ENCODE data around the gene POU2F1. TPM values are rescaled to one million over a fixed set of nuclear protein-coding genes. Genes with fewer than 3 reads are reported as not detected.

The POU2F1 gene
- total and polyA plus RNA-seq, 2 donors (not counting 1 experiment from before 2014, with no cell fraction given), result 5.2 to 48.8 TPM

GRCh38 chr1:167305706-167306277 lies 85.1 kb downstream of the POU2F1 start:
- H3K27ac ChIP-seq (ENCODE audit: low read length in 2 of 2), result no peak overlapping the region
- no peak overlapping the region for H2AFZ ChIP-seq (ENCODE audit: insufficient read depth, low read depth, low read length, poor library complexity, severe bottlenecking)
- no peak overlapping the region for H3K4me3 Mint-ChIP-seq
- H3K27me3 ChIP-seq (replicated peaks in 1 of 4; ENCODE audit: control extremely low read depth in 1 of 4, control insufficient read depth in 3 of 4, insufficient read depth in 4 of 4, low read length in 3 of 4), result no peaks in the 10 kb centered on the region
- H3K4me3 ChIP-seq (ENCODE audit: control extremely low read depth in 1 of 5, extremely low read depth in 1 of 5, insufficient read depth in 1 of 5, low read depth in 2 of 5, low read length in 4 of 5), result no peak overlapping the region
- H3K4me1 Mint-ChIP-seq, result peaks cover 18% of the 10 kb centered on the region
- no peaks in the 10 kb centered on the region for H3K27me3 Mint-ChIP-seq
- H3K27ac Mint-ChIP-seq, result no peak overlapping the region
- H3K36me3 ChIP-seq (replicated peaks in 1 of 2; ENCODE audit: control extremely low read depth in 1 of 2, control insufficient read depth in 1 of 2, extremely low read depth in 1 of 2, insufficient read depth in 2 of 2, low read length in 1 of 2), result no peaks in the 10 kb centered on the region
- H3K4me1 ChIP-seq (ENCODE audit: control insufficient read depth in 2 of 2, insufficient read depth in 2 of 2, low read length in 2 of 2), result no peaks in the 10 kb centered on the region
- ChIA-PET POLR2A (no interaction called here), CTCF (no interaction called here)
- H3K9ac ChIP-seq (ENCODE audit: low read length), result no peak overlapping the region
- H3K9me3 ChIP-seq (ENCODE audit: control extremely low read depth in 1 of 3, control insufficient read depth in 2 of 3, insufficient read depth in 1 of 3, low read length in 2 of 3), result no peaks in the 10 kb centered on the region
- H4K20me1 ChIP-seq (ENCODE audit: control insufficient read depth, insufficient read depth, low read length, poor library complexity, severe bottlenecking), result peaks cover 5% of the 10 kb centered on the region
- ATAC-seq (ENCODE audit: low read depth), result no peak
- intact Hi-C loops (cut with micrococcal nuclease), result loop anchor here (5.0 kb wide), 1 partner anchor 37 kb away; no protein-coding TSS in a partner anchor
- H3K79me2 ChIP-seq (ENCODE audit: control insufficient read depth, insufficient read depth, low read length), result peaks cover 48% of the 10 kb centered on the region
- no peak overlapping the region for H3K4me2 ChIP-seq (replicated peaks; ENCODE audit: low read depth, low read length, poor library complexity, severe bottlenecking)
- no peak for DNase-seq
- H3K9me3 Mint-ChIP-seq (ENCODE audit: insufficient read depth), result no peaks in the 10 kb centered on the region
- no CpG with 5 or more reads among the region's 2 CpGs for WGBS (ENCODE audit: insufficient coverage)
- TF ChIP-seq EZH2 (IDR thresholded peaks at IDR 0.05; ENCODE audit: borderline replicate concordance, insufficient read depth, low read depth, low read length, poor library complexity, severe bottlenecking), result no peak

DNA sequence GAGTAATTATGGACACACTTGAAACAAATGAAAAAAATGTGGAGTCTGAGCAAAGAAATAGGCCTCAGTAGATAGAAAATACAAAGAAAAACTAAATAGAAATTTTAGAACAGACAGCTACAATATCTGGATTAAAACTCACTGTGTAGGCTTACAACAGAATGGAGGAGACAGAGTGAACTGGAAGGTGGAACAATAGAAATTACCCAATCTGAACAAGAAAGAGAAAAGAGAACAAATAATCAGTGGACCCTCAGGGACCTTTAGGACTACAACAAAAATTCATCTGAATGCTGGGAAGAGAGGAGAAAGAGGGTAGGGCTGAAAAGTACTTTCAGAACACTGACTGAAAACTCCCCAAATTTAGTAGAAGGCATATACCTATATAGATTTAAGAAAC lies 90.0 kb downstream of the POU2F1 start:
- Histone ChIP-seq H3K9ac (ENCODE audit: low read length) (no peak overlapping the region), H2AFZ (ENCODE audit: insufficient read depth, low read depth, low read length, poor library complexity, severe bottlenecking) (no peak overlapping the region), H3K4me1 (ENCODE audit: control insufficient read depth in 2 of 2, insufficient read depth in 2 of 2, low read length in 2 of 2) (no peaks in the 10 kb centered on the region), H3K4me2 (replicated peaks; ENCODE audit: low read depth, low read length, poor library complexity, severe bottlenecking) (no peak overlapping the region), H3K4me3 (ENCODE audit: control extremely low read depth in 1 of 5, extremely low read depth in 1 of 5, insufficient read depth in 1 of 5, low read depth in 2 of 5, low read length in 4 of 5) (no peak overlapping the region), H3K27ac (ENCODE audit: low read length in 2 of 2) (no peak overlapping the region), H3K27me3 (replicated peaks in 1 of 4; ENCODE audit: control extremely low read depth in 1 of 4, control insufficient read depth in 3 of 4, insufficient read depth in 4 of 4, low read length in 3 of 4) (no peaks in the 10 kb centered on the region), H3K9me3 (ENCODE audit: control extremely low read depth in 1 of 3, control insufficient read depth in 2 of 3, insufficient read depth in 1 of 3, low read length in 2 of 3) (peaks cover 0 to 8% (median 0%) of the 10 kb centered on the region in 3 donors), H3K36me3 (replicated peaks in 1 of 2; ENCODE audit: control extremely low read depth in 1 of 2, control insufficient read depth in 1 of 2, extremely low read depth in 1 of 2, insufficient read depth in 2 of 2, low read length in 1 of 2) (peaks cover 0 to 2% of the 10 kb centered on the region in 2 experiments), H4K20me1 (ENCODE audit: control insufficient read depth, insufficient read depth, low read length, poor library complexity, severe bottlenecking) (peaks cover 5% of the 10 kb centered on the region), H3K79me2 (ENCODE audit: control insufficient read depth, insufficient read depth, low read length) (peaks cover 38% of the 10 kb centered on the region)
- H3K9me3 Mint-ChIP-seq (ENCODE audit: insufficient read depth), result peaks cover 3% of the 10 kb centered on the region
- intact Hi-C loops (cut with micrococcal nuclease), result no loop called here
- POLR2A ChIA-PET, result no interaction called here
- H3K4me3 Mint-ChIP-seq, result no peak overlapping the region
- peaks cover 18% of the 10 kb centered on the region for H3K4me1 Mint-ChIP-seq
- DNase-seq (no peak), ATAC-seq (ENCODE audit: low read depth) (no peak)
- no peak for TF ChIP-seq EZH2 (IDR thresholded peaks at IDR 0.05; ENCODE audit: borderline replicate concordance, insufficient read depth, low read depth, low read length, poor library complexity, severe bottlenecking)
- TF ChIP-seq CTCF (IDR thresholded peaks at IDR 0.05), result no peak
- CTCF ChIA-PET, result no interaction called here
- H3K27ac Mint-ChIP-seq, result no peak overlapping the region
- no peaks in the 10 kb centered on the region for H3K27me3 Mint-ChIP-seq
